ENCODE results near the gene TSKS.

TSKS gene

DNA sequence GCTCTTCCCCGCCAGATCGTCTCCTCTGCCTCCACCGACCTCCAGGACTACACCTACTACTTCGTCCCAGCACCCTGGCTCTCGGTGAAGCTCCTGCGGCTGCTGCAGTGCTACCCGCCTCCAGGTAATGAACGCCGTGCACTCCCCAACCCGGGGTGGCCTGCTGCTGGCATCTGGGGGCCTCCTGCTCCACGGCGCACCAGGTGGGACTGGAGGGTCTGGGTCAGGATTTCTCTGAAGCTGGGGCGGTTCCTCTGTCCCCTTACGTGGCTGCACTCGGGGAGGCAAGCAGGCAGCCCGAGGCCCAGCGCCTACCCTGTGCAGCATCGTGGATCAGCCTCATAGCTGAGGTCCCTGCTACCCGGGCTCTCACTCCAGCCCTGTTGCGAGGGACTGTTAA, 32.5 kb upstream of the TSKS start:
- H3K9ac ChIP-seq (ENCODE audit: low read depth, low read length, poor library complexity, severe bottlenecking) = no peak overlapping the region

DNA sequence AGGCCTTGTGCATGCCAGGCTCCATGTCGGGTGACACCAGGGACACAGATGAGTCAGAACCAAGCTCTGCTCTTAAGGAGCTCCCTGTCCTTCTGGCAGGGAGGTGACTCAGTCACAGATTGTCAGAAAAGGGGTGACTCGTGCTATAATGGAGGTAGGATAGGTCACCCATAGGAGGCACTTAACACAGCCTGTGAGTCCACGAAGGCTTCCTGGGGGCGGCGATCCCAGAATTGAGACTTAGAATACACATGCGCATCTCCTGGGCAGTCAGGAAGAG, 30.4 kb upstream of the TSKS start:
- H3F3A ChIP-seq (ENCODE audit: low read depth) = no peaks in the 10 kb centered on the region
- no peaks in the 10 kb centered on the region for H3K9me3 ChIP-seq (ENCODE audit: insufficient read depth, low read depth, low read length)
- H3K4me2 ChIP-seq (ENCODE audit: low read depth, low read length, poor library complexity, severe bottlenecking) = no peak overlapping the region
- no peaks in the 10 kb centered on the region for H3K9me2 ChIP-seq (replicated peaks; ENCODE audit: low read depth, low read length)
- H3K4me3 ChIP-seq (ENCODE audit: low read length, poor library complexity, severe bottlenecking) = no peak overlapping the region
- H2AFZ ChIP-seq (ENCODE audit: low read length) = no peak overlapping the region
- H3K9ac ChIP-seq (ENCODE audit: low read depth, low read length, poor library complexity, severe bottlenecking) = no peak overlapping the region
- TF ChIP-seq, protein P1, sequence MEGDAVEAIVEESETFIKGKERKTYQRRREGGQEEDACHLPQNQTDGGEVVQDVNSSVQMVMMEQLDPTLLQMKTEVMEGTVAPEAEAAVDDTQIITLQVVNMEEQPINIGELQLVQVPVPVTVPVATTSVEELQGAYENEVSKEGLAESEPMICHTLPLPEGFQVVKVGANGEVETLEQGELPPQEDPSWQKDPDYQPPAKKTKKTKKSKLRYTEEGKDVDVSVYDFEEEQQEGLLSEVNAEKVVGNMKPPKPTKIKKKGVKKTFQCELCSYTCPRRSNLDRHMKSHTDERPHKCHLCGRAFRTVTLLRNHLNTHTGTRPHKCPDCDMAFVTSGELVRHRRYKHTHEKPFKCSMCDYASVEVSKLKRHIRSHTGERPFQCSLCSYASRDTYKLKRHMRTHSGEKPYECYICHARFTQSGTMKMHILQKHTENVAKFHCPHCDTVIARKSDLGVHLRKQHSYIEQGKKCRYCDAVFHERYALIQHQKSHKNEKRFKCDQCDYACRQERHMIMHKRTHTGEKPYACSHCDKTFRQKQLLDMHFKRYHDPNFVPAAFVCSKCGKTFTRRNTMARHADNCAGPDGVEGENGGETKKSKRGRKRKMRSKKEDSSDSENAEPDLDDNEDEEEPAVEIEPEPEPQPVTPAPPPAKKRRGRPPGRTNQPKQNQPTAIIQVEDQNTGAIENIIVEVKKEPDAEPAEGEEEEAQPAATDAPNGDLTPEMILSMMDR (conservative IDR thresholded peaks at IDR 0.05; ENCODE audit: low read length) = no peak
- no peak for TF ChIP-seq EZH2phosphoT487 (IDR thresholded peaks at IDR 0.05; ENCODE audit: borderline replicate concordance)
- H3K36me3 ChIP-seq (ENCODE audit: insufficient read depth, low read length) = peaks cover 52% of the 10 kb centered on the region; the same call in 1 of the 2 replicates
- H4K20me1 ChIP-seq (ENCODE audit: insufficient read depth, low read length, poor library complexity, severe bottlenecking) = no peaks in the 10 kb centered on the region
- H3K4me1 ChIP-seq (ENCODE audit: insufficient read depth, low read length, poor library complexity, severe bottlenecking) = no peaks in the 10 kb centered on the region
- no peaks in the 10 kb centered on the region for H3K79me2 ChIP-seq (ENCODE audit: insufficient read depth, low read length)
- H3K27me3 ChIP-seq (ENCODE audit: insufficient read depth, low read length, poor library complexity, severe bottlenecking) = no peaks in the 10 kb centered on the region

More for the DNA sequence above, 32.5 kb upstream of the TSKS start:
- Histone ChIP-seq H3K36me3 (ENCODE audit: insufficient read depth, low read length) (peaks cover 73% of the 10 kb centered on the region; the same call in 1 of the 2 replicates), H3K4me2 (ENCODE audit: low read depth, low read length, poor library complexity, severe bottlenecking) (no peak overlapping the region), H3F3A (ENCODE audit: low read depth) (no peaks in the 10 kb centered on the region), H3K79me2 (ENCODE audit: insufficient read depth, low read length) (no peaks in the 10 kb centered on the region), H3K4me1 (ENCODE audit: insufficient read depth, low read length, poor library complexity, severe bottlenecking) (no peaks in the 10 kb centered on the region), H3K27me3 (ENCODE audit: insufficient read depth, low read length, poor library complexity, severe bottlenecking) (no peaks in the 10 kb centered on the region), H3K4me3 (ENCODE audit: low read length, poor library complexity, severe bottlenecking) (no peak overlapping the region), H2AFZ (ENCODE audit: low read length) (no peak overlapping the region), H3K9me2 (replicated peaks; ENCODE audit: low read depth, low read length) (no peaks in the 10 kb centered on the region), H3K9me3 (ENCODE audit: insufficient read depth, low read depth, low read length) (no peaks in the 10 kb centered on the region), H4K20me1 (ENCODE audit: insufficient read depth, low read length, poor library complexity, severe bottlenecking) (no peaks in the 10 kb centered on the region)
- no peak for TF ChIP-seq EZH2phosphoT487 (IDR thresholded peaks at IDR 0.05; ENCODE audit: borderline replicate concordance)
- TF ChIP-seq, protein P1 (conservative IDR thresholded peaks at IDR 0.05; ENCODE audit: low read length) = no peak

DNA sequence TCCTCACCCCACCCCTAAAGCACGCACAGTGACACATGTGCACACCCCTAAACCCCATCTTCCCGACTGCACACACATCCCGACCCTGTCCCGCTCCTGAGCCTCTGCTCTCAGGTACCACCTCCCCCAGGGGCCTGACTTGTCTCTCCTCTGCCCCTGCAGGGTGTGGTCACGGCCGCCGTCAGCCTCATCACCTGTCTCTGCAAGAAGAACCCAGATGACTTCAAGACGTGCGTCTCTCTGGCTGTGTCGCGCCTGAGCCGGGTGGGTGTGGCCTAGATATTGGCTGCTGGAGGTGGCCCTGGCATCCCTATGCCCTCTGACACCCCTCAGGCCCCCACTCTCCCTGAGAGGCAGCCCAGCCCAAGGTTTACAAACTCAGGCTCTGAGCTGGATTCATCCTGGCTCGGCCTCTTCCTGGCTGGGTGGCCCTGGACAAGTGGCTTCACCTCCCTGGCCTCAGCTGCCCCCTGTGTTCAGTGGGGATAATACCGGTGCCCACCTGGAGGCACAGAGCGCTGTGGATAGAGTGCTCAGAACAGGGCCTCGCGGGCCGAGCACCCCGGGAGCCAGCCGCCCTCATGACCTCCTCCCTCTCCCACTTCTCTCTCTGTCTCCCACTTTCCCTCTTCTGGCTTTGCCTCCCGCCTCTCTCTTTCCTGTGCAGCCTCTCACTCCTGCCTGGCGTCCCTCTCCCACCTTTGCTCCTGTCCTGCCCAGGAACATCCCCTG, 29.9 kb upstream of the TSKS start:
- peaks cover 51% of the 10 kb centered on the region; the same call in 1 of the 2 replicates for H3K36me3 ChIP-seq (ENCODE audit: insufficient read depth, low read length)
- no peaks in the 10 kb centered on the region for H3K27me3 ChIP-seq (ENCODE audit: insufficient read depth, low read length, poor library complexity, severe bottlenecking)
- no peaks in the 10 kb centered on the region for H3K9me3 ChIP-seq (ENCODE audit: insufficient read depth, low read depth, low read length)
- H2AFZ ChIP-seq (ENCODE audit: low read length) = no peak overlapping the region
- H3F3A ChIP-seq (ENCODE audit: low read depth) = no peaks in the 10 kb centered on the region
- no peaks in the 10 kb centered on the region for H4K20me1 ChIP-seq (ENCODE audit: insufficient read depth, low read length, poor library complexity, severe bottlenecking)
- TF ChIP-seq EZH2phosphoT487 (IDR thresholded peaks at IDR 0.05; ENCODE audit: borderline replicate concordance) = no peak
- TF ChIP-seq, protein P1 (conservative IDR thresholded peaks at IDR 0.05; ENCODE audit: low read length) = no peak
- H3K9me2 ChIP-seq (replicated peaks; ENCODE audit: low read depth, low read length) = no peaks in the 10 kb centered on the region
- no peak overlapping the region for H3K4me3 ChIP-seq (ENCODE audit: low read length, poor library complexity, severe bottlenecking)
- H3K4me1 ChIP-seq (ENCODE audit: insufficient read depth, low read length, poor library complexity, severe bottlenecking) = no peaks in the 10 kb centered on the region
- no peak overlapping the region for H3K4me2 ChIP-seq (ENCODE audit: low read depth, low read length, poor library complexity, severe bottlenecking)
- no peaks in the 10 kb centered on the region for H3K79me2 ChIP-seq (ENCODE audit: insufficient read depth, low read length)
- no peak overlapping the region for H3K9ac ChIP-seq (ENCODE audit: low read depth, low read length, poor library complexity, severe bottlenecking)

All from Loucy (cell line).